GM06990 (cell line): ENCODE results near the gene ZNRF4.

Experiments used
- DNase-seq: peaks from one replicate; pipeline ENCODE4 v3.0.0-alpha.2; 2011; ENCODE audit not compliant: insufficient read length; ENCODE audit errors: extremely low read depth
- H3K27me3 ChIP-seq: replicated peaks from 2 replicates; pipeline ENCODE4 v1.6.0; 2011; ENCODE audit warnings: low read length; ENCODE audit not compliant: control insufficient read depth, insufficient read depth
- H3K36me3 ChIP-seq: 2 replicates; pipeline ENCODE4 v1.5.1; 2011; ENCODE audit warnings: low read length; ENCODE audit not compliant: control insufficient read depth, insufficient read depth
- H3K4me3 ChIP-seq: replicated peaks from 2 replicates; pipeline ENCODE4 v1.5.1; 2011; ENCODE audit warnings: low read depth, mild to moderate bottlenecking, control low read depth, low read length
- CTCF ChIP-seq: IDR thresholded peaks from 2 replicates; pipeline ENCODE4 v1.5.1; 2011; ENCODE audit warnings: low read length, control low read depth, mild to moderate bottlenecking, inconsistent platforms; ENCODE audit not compliant: insufficient read depth, poor library complexity, severe bottlenecking

The ZNRF4 gene

GRCh38 chr19:5418677-5419076 lies 36.5 kb upstream of the ZNRF4 start:
- no peak overlapping the region for H3K4me3 ChIP-seq
- TF ChIP-seq CTCF = no peak
- DNase-seq = no peak
- no peaks in the 10 kb centered on the region for H3K27me3 ChIP-seq
- no peaks in the 10 kb centered on the region for H3K36me3 ChIP-seq

- Histone ChIP-seq H3K4me3 (no peak overlapping the region), H3K27me3 (no peaks in the 10 kb centered on the region), H3K36me3 (no peaks in the 10 kb centered on the region)
- DNase-seq = no peak
- no peak for TF ChIP-seq CTCF
Observed at GRCh38 chr19:5420953-5421352, 34.3 kb upstream of the ZNRF4 start.

DNA sequence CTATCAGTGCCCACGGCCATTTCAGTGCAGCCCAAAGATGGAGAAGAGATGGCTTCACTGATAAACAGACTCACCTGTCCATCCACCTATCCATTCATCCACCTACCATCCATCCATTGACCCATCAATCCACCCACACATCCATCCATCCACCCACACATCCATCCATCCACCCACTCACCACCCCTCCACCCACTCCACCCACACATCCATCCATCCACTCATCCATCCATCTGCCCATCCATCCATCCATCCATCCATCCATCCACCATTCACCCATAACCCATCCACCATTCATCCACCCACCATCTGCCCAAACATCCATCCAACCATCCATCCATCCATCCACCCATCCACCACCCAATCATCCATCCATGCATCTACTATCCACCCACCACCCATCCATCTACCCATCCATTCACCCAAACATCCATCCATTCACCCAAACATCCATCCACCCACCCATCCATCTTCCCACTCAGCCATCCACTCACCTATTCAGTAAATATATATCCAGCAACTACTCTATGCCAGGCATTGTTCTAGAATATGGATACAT lies 31.6 kb upstream of the ZNRF4 start:
- no peak for TF ChIP-seq CTCF
- Histone ChIP-seq H3K4me3 (no peak overlapping the region), H3K36me3 (no peaks in the 10 kb centered on the region), H3K27me3 (no peaks in the 10 kb centered on the region)
- DNase-seq = no peak

DNA sequence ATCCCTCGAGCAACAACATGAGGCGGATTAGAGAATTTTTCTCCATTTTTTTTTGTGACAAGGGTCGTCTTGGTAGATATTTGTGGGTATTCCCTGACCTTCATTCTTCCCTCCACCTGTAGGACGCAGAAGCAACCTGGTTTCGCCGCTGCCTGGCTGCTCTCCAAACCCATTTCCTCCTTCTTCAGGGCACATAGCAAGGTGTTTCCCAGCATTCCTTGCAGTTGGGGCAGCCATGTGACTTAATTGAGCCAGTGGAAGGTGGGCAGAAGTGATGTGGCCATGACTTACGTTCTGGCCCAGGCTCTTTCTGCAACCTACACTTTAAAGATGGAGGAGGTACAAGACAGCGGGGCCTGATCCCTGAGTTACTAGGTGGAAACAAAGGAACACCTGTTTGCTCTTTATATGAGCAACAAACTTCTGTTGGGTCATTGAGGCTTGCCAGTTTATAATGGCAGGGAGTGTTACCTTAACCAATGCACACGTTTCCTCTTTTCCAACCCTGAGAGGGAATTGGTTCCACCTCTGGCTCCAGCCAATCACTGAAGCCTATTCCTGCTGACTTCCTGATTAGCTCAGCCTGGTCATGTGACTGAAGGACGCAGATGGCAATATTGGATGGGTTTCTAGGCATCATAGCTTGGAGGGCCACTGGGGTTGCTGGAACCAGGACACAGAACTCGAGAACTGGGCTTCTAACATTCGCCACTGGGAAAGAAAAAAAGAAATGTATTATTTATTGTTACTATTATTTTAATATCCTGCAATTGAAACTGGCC lies 30.8 kb upstream of the ZNRF4 start:
- no peak for DNase-seq
- H3K27me3 ChIP-seq = no peaks in the 10 kb centered on the region
- no peaks in the 10 kb centered on the region for H3K36me3 ChIP-seq
- no peak for TF ChIP-seq CTCF
- H3K4me3 ChIP-seq = no peak overlapping the region

- no peaks in the 10 kb centered on the region for H3K27me3 ChIP-seq
- TF ChIP-seq CTCF = no peak
Observed at GRCh38 chr19:5425260-5425659, 30.0 kb upstream of the ZNRF4 start.

GRCh38 chr19:5430237-5430636 lies 25.0 kb upstream of the ZNRF4 start:
- Histone ChIP-seq H3K27me3 (no peaks in the 10 kb centered on the region), H3K36me3 (no peaks in the 10 kb centered on the region), H3K4me3 (no peak overlapping the region)
- no peak for TF ChIP-seq CTCF
- DNase-seq = no peak

More at GRCh38 chr19:5425260-5425659, 30.0 kb upstream of the ZNRF4 start:
- Histone ChIP-seq H3K4me3 (no peak overlapping the region), H3K36me3 (no peaks in the 10 kb centered on the region)
- no peak for DNase-seq
